ENCODE results near the gene SLC10A3. TPM values are rescaled to one million over a fixed set of nuclear protein-coding genes. Genes with fewer than 3 reads are reported as not detected.

Gene SLC10A3
- total and polyA plus RNA-seq, 7 donors, result 7.2 to 39.8 (median 15.7) TPM

DNA sequence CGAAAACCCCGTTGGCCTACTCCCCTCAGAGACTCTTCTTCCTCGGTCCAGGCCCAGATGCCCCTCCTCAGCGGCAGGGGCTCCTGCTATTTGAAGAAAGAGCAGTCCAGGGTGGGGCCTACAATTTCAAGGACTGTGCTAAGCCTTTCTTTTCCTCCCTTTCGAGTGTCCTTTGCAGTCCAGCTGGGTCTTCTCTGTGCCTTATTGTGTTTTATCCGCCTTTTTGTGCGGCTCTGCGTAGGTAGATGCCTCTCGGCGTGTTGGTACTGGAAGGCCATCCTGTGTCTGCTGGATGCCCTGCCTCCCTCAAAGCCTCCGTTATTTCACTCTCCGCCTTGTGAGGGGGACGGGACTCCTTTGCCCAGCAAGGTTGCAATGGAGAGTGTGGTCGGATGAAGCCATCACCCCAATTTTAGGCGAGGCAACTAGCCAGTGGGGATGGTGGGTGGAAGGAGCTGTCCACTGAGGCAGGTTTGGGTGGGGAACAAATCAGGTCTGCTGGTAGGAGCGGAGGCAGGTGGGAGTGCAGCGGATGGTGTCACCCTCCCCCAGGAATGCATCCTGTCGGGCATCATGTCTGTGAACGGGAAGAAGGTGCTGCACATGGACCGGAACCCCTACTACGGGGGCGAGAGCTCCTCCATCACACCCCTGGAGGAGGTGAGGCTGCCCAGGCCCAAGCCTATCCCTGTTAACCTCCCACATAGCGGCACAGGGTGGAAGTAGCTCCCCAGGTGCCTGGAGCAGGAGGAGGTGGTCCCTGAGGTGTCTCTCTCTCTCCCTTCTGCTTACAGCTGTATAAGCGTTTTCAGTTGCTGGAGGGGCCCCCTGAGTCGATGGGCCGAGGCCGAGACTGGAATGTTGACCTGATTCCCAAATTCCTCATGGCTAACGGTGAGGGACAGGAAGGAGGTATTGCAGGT lies 52.2 kb downstream of the SLC10A3 start:
- Histone ChIP-seq H3K9me3 (no peaks in the 10 kb centered on the region), H3K27me3 (ENCODE audit: insufficient read depth in 3 of 3, low read length in 2 of 3) (no peaks in the 10 kb centered on the region), H3K4me1 (no peaks in the 10 kb centered on the region), H3K27ac (no peak overlapping the region), H3K36me3 (ENCODE audit: insufficient read depth in 1 of 2, low read depth in 1 of 2) (peaks cover 2 to 32% of the 10 kb centered on the region in 2 donors), H3K4me3 (peak overlapping the region; percentile 79)
- intact Hi-C loops (cut with DNase I), result no loop called here
- no peak for TF ChIP-seq CTCF (IDR thresholded peaks at IDR 0.05)
- 32 to 55% (median 33%) methylated on average over 20 to 28 of the region's 28 CpGs for WGBS, 3 donors
- DNase-seq (no peak), ATAC-seq (no peak)

Other genes with a start within 250 kb of the SLC10A3 start
- not detected for gene OPN1MW3, start 233.0 kb downstream of the SLC10A3 start, total RNA-seq
- not detected for gene OPN1MW3, start 233.0 kb downstream of the SLC10A3 start, polyA plus RNA-seq
- not detected for gene TEX28, start 195.5 kb downstream of the SLC10A3 start, total RNA-seq
- not detected for gene TEX28, start 195.5 kb downstream of the SLC10A3 start, polyA plus RNA-seq
- under 1 TPM in 3 of 4 donors, not detected in 1; 0.19 to 0.44 (median 0.26) TPM for gene TKTL1, start 194.8 kb downstream of the SLC10A3 start, total RNA-seq
- under 1 TPM; 0.24 to 0.52 (median 0.30) TPM for gene TKTL1, start 194.8 kb downstream of the SLC10A3 start, polyA plus RNA-seq
- gene FLNA, start 116.0 kb downstream of the SLC10A3 start, total RNA-seq, result 10 to 100 TPM; 66.9 to 92.5 (median 76.4) TPM
- 100 to 1,000 TPM in 1 of 3 donors, 10 to 100 TPM in 2; 45.7 to 106 (median 56.0) TPM for gene FLNA, start 116.0 kb downstream of the SLC10A3 start, polyA plus RNA-seq
- gene EMD, start 111.3 kb downstream of the SLC10A3 start, total RNA-seq, result 10 to 100 TPM; 61.1 to 78.2 (median 66.5) TPM
- gene EMD, start 111.3 kb downstream of the SLC10A3 start, polyA plus RNA-seq, result 100 to 1,000 TPM in 1 of 3 donors, 10 to 100 TPM in 2; 91.6 to 101 (median 94.9) TPM
- gene RPL10, start 92.3 kb downstream of the SLC10A3 start, total RNA-seq, result 1,000 to 10,000 TPM; 1,403 to 2,633 (median 2,325) TPM
- 1,000 to 10,000 TPM; 4,938 to 5,433 (median 5,248) TPM for gene RPL10, start 92.3 kb downstream of the SLC10A3 start, polyA plus RNA-seq
- gene DNASE1L1, start 81.4 kb downstream of the SLC10A3 start, total RNA-seq, result 100 to 1,000 TPM in 2 of 4 donors, 10 to 100 TPM in 2; 72.6 to 149 (median 111) TPM
- 10 to 100 TPM; 42.2 to 75.1 (median 71.1) TPM for gene DNASE1L1, start 81.4 kb downstream of the SLC10A3 start, polyA plus RNA-seq
- 10 to 100 TPM; 17.7 to 25.5 (median 23.6) TPM for gene TAFAZZIN, start 79.1 kb downstream of the SLC10A3 start, total RNA-seq
- 10 to 100 TPM; 19.2 to 21.8 (median 20.7) TPM for gene TAFAZZIN, start 79.1 kb downstream of the SLC10A3 start, polyA plus RNA-seq
- gene ATP6AP1, start 62.0 kb downstream of the SLC10A3 start, total RNA-seq, result 10 to 100 TPM; 34.1 to 38.6 (median 34.5) TPM
- gene ATP6AP1, start 62.0 kb downstream of the SLC10A3 start, polyA plus RNA-seq, result 10 to 100 TPM; 28.3 to 37.1 (median 31.0) TPM
- 10 to 100 TPM; 37.4 to 57.7 (median 49.8) TPM for gene GDI1, start 53.5 kb downstream of the SLC10A3 start, total RNA-seq
- gene GDI1, start 53.5 kb downstream of the SLC10A3 start, polyA plus RNA-seq, result 10 to 100 TPM; 37.4 to 52.4 (median 50.7) TPM
- 10 to 100 TPM; 48.6 to 75.7 (median 55.6) TPM for gene FAM50A, start 46.5 kb downstream of the SLC10A3 start, total RNA-seq
- 100 to 1,000 TPM in 1 of 3 donors, 10 to 100 TPM in 2; 55.0 to 117 (median 86.5) TPM for gene FAM50A, start 46.5 kb downstream of the SLC10A3 start, polyA plus RNA-seq
- gene PLXNA3, start 32.3 kb downstream of the SLC10A3 start, total RNA-seq, result 1 to 10 TPM; 3.3 to 6.5 (median 6.0) TPM
- 1 to 10 TPM; 1.7 to 2.6 (median 2.5) TPM for gene PLXNA3, start 32.3 kb downstream of the SLC10A3 start, polyA plus RNA-seq
- gene LAGE3, start 11.3 kb downstream of the SLC10A3 start, total RNA-seq, result 10 to 100 TPM; 10.7 to 24.1 (median 22.7) TPM
- 10 to 100 TPM; 24.3 to 64.8 (median 27.4) TPM for gene LAGE3, start 11.3 kb downstream of the SLC10A3 start, polyA plus RNA-seq
- 10 to 100 TPM; 38.3 to 69.9 (median 46.3) TPM for gene UBL4A, start 4.0 kb downstream of the SLC10A3 start, total RNA-seq
- 100 to 1,000 TPM in 2 of 3 donors, 10 to 100 TPM in 1; 64.4 to 118 (median 106) TPM for gene UBL4A, start 4.0 kb downstream of the SLC10A3 start, polyA plus RNA-seq
- gene FAM3A, start 25.6 kb upstream of the SLC10A3 start, total RNA-seq, result 10 to 100 TPM; 29.7 to 34.8 (median 32.8) TPM
- gene FAM3A, start 25.6 kb upstream of the SLC10A3 start, polyA plus RNA-seq, result 10 to 100 TPM; 37.5 to 40.4 (median 37.7) TPM
- 1 to 10 TPM; 6.2 to 9.1 (median 7.1) TPM for gene G6PD, start 56.2 kb upstream of the SLC10A3 start, total RNA-seq
- gene G6PD, start 56.2 kb upstream of the SLC10A3 start, polyA plus RNA-seq, result 1 to 10 TPM; 3.2 to 7.8 (median 4.6) TPM
- gene IKBKG, start 57.0 kb upstream of the SLC10A3 start, total RNA-seq, result 10 to 100 TPM; 11.3 to 27.5 (median 16.9) TPM
- gene IKBKG, start 57.0 kb upstream of the SLC10A3 start, polyA plus RNA-seq, result 10 to 100 TPM; 16.9 to 28.8 (median 22.8) TPM
- not detected for gene CTAG1A, start 94.5 kb upstream of the SLC10A3 start, total RNA-seq
- gene CTAG1A, start 94.5 kb upstream of the SLC10A3 start, polyA plus RNA-seq, result not detected
- gene CTAG1B, start 128.7 kb upstream of the SLC10A3 start, total RNA-seq, result not detected
- not detected for gene CTAG1B, start 128.7 kb upstream of the SLC10A3 start, polyA plus RNA-seq
- gene CTAG2, start 162.9 kb upstream of the SLC10A3 start, total RNA-seq, result under 1 TPM in 1 of 4 donors, not detected in 3; 0.39 TPM
- gene CTAG2, start 162.9 kb upstream of the SLC10A3 start, polyA plus RNA-seq, result 1 to 10 TPM in 1 of 3 donors, not detected in 2; 4.9 TPM

Measured in psoas muscle (tissue), 8 donors.